Measurements from ENCODE around the gene INPP5J.
"Not testable (repeated sequence)": the region's sequence is repeated elsewhere in the genome, so short reads cannot be mapped to it uniquely, and the experiment has no call there.

INPP5J gene

GRCh38 chr22:31103111-31103510 is 19.7 kb upstream of the INPP5J start:
- peaks cover 0 to 2% of the 10 kb centered on the region in 2 donors for H3K36me3 Mint-ChIP-seq
- no peaks in the 10 kb centered on the region for H3K9me3 Mint-ChIP-seq
- no peak overlapping the region for H3K27ac Mint-ChIP-seq
- H3K27me3 Mint-ChIP-seq, result no peaks in the 10 kb centered on the region
- H3K4me3 Mint-ChIP-seq, result no peak overlapping the region
- ATAC-seq (replicated peaks) (no peak), DNase-seq (no peak)
- peaks cover 9 to 14% of the 10 kb centered on the region in 2 donors for H3K4me1 Mint-ChIP-seq

GRCh38 chr22:31103899-31104694 is 18.7 kb upstream of the INPP5J start:
- Mint-ChIP-seq H3K4me1 (peaks cover 9 to 16% of the 10 kb centered on the region in 2 donors), H3K36me3 (peaks cover 0 to 2% of the 10 kb centered on the region in 2 donors), H3K4me3 (no peak overlapping the region)

GRCh38 chr22:31104869-31105268 is 17.9 kb upstream of the INPP5J start:
- Mint-ChIP-seq H3K4me1 (peaks cover 9 to 16% of the 10 kb centered on the region in 2 donors), H3K27me3 (no peaks in the 10 kb centered on the region), H3K36me3 (peaks cover 0 to 2% of the 10 kb centered on the region in 2 donors), H3K9me3 (no peaks in the 10 kb centered on the region), H3K4me3 (no peak overlapping the region), H3K27ac (no peak overlapping the region)
- ATAC-seq (replicated peaks) (no peak), DNase-seq (no peak)

More at GRCh38 chr22:31103899-31104694, 18.7 kb upstream of the INPP5J start:
- Mint-ChIP-seq H3K9me3 (no peaks in the 10 kb centered on the region), H3K27ac (no peak overlapping the region), H3K27me3 (no peaks in the 10 kb centered on the region)
- ATAC-seq (replicated peaks), result no peak
- no peak for DNase-seq

- H3K4me3 Mint-ChIP-seq, result no peak overlapping the region
- H3K27ac Mint-ChIP-seq, result no peak overlapping the region
- no peak for DNase-seq
- no peaks in the 10 kb centered on the region for H3K36me3 Mint-ChIP-seq
- H3K4me1 Mint-ChIP-seq, result peaks cover 9 to 16% of the 10 kb centered on the region in 2 donors
- no peak for ATAC-seq (replicated peaks)
- no peaks in the 10 kb centered on the region for H3K27me3 Mint-ChIP-seq
- no peaks in the 10 kb centered on the region for H3K9me3 Mint-ChIP-seq
Observed at GRCh38 chr22:31105282-31105929, 17.4 kb upstream of the INPP5J start.

GRCh38 chr22:31106001-31106571 is 16.7 kb upstream of the INPP5J start:
- Mint-ChIP-seq H3K9me3 (no peaks in the 10 kb centered on the region), H3K4me3 (peak overlapping the region in 1 of 2 donors; percentile 30), H3K36me3 (no peaks in the 10 kb centered on the region), H3K4me1 (peaks cover 9 to 16% of the 10 kb centered on the region in 2 donors), H3K27ac (no peak overlapping the region), H3K27me3 (no peaks in the 10 kb centered on the region)
- DNase-seq (no peak), ATAC-seq (replicated peaks) (no peak)

GRCh38 chr22:31106731-31107177 is 16.0 kb upstream of the INPP5J start:
- peak overlapping the region; percentile 84 for H3K27ac Mint-ChIP-seq
- H3K4me3 Mint-ChIP-seq, result peak overlapping the region; percentile 84 to 91
- H3K9me3 Mint-ChIP-seq, result no peaks in the 10 kb centered on the region
- ATAC-seq (replicated peaks) (no peak), DNase-seq (no peak)
- H3K27me3 Mint-ChIP-seq, result no peaks in the 10 kb centered on the region
- no peaks in the 10 kb centered on the region for H3K36me3 Mint-ChIP-seq
- peaks cover 8 to 16% of the 10 kb centered on the region in 2 donors for H3K4me1 Mint-ChIP-seq

GRCh38 chr22:31107178-31107893 is 15.4 kb upstream of the INPP5J start, which contains the start of gene SELENOM:
SELENOM (minus strand) TSS chr22:31107568; CDS start chr22:31107505, 63 bp downstream.
- ATAC-seq (replicated peaks) (peak; percentile 94 to 96), DNase-seq (peak; percentile 81)
- Mint-ChIP-seq H3K4me3 (peak within 1 kb of the TSS; percentile 84 to 91), H3K9me3 (no peaks in the 10 kb centered on the region), H3K27ac (peak within 1 kb of the TSS; percentile 84), H3K27me3 (no peaks in the 10 kb centered on the region), H3K4me1 (peaks cover 7 to 16% of the 10 kb centered on the region in 2 donors), H3K36me3 (peaks cover 0 to under 1% of the 10 kb centered on the region in 2 donors)

GRCh38 chr22:31107894-31108218 is 14.9 kb upstream of the INPP5J start:
- peak; percentile 35 to 45 for ATAC-seq (replicated peaks)
- no peak for DNase-seq
- H3K27me3 Mint-ChIP-seq, result no peaks in the 10 kb centered on the region
- H3K9me3 Mint-ChIP-seq, result no peaks in the 10 kb centered on the region
- H3K27ac Mint-ChIP-seq, result peak overlapping the region; percentile 56
- peaks cover 7 to 16% of the 10 kb centered on the region in 2 donors for H3K4me1 Mint-ChIP-seq
- H3K36me3 Mint-ChIP-seq, result peaks cover 0 to 2% of the 10 kb centered on the region in 2 donors
- H3K4me3 Mint-ChIP-seq, result peak overlapping the region; percentile 84 to 91

- not testable (repeated sequence) for H3K4me3 Mint-ChIP-seq; H3K27me3 Mint-ChIP-seq; H3K9me3 Mint-ChIP-seq; DNase-seq; H3K4me1 Mint-ChIP-seq; H3K36me3 Mint-ChIP-seq; H3K27ac Mint-ChIP-seq; ATAC-seq (replicated peaks)
Observed at GRCh38 chr22:31112547-31113091, 10.1 kb upstream of the INPP5J start.

GRCh38 chr22:31118046-31118820 is 4.5 kb upstream of the INPP5J start:
- H3K9me3 Mint-ChIP-seq, result no peaks in the 10 kb centered on the region
- H3K4me3 Mint-ChIP-seq, result no peak overlapping the region
- H3K27me3 Mint-ChIP-seq, result peaks cover 0 to 8% of the 10 kb centered on the region in 2 donors
- no peaks in the 10 kb centered on the region for H3K36me3 Mint-ChIP-seq
- no peak overlapping the region for H3K27ac Mint-ChIP-seq
- no peak for ATAC-seq (replicated peaks)
- no peaks in the 10 kb centered on the region for H3K4me1 Mint-ChIP-seq
- no peak for DNase-seq

- Mint-ChIP-seq H3K36me3 (no peaks in the 10 kb centered on the region), H3K9me3 (no peaks in the 10 kb centered on the region), H3K4me3 (no peak overlapping the region), H3K27ac (no peak overlapping the region), H3K4me1 (no peaks in the 10 kb centered on the region), H3K27me3 (peaks cover 0 to 13% of the 10 kb centered on the region in 2 donors)
- DNase-seq (no peak), ATAC-seq (replicated peaks) (no peak)
Observed at GRCh38 chr22:31119026-31119717, 3.6 kb upstream of the INPP5J start.

- Mint-ChIP-seq H3K27me3 (peaks cover under 1 to 17% of the 10 kb centered on the region in 2 donors), H3K4me1 (no peaks in the 10 kb centered on the region), H3K9me3 (no peaks in the 10 kb centered on the region), H3K36me3 (no peaks in the 10 kb centered on the region), H3K4me3 (no peak overlapping the region), H3K27ac (peak overlapping the region; percentile 44)
- no peak for DNase-seq
- no peak for ATAC-seq (replicated peaks)
Observed at GRCh38 chr22:31120230-31120629, 2.5 kb upstream of the INPP5J start.

- H3K27ac Mint-ChIP-seq, result no peak overlapping the region
- DNase-seq, result no peak
- no peak for ATAC-seq (replicated peaks)
- H3K4me3 Mint-ChIP-seq, result no peak overlapping the region
- no peaks in the 10 kb centered on the region for H3K9me3 Mint-ChIP-seq
- H3K36me3 Mint-ChIP-seq, result no peaks in the 10 kb centered on the region
- no peaks in the 10 kb centered on the region for H3K4me1 Mint-ChIP-seq
- peaks cover 5 to 21% of the 10 kb centered on the region in 2 donors for H3K27me3 Mint-ChIP-seq
Observed at GRCh38 chr22:31120642-31121041, 2.1 kb upstream of the INPP5J start.

Measured in stimulated activated naive B cell treated with anti-CD40 and anti-IgM and Interleukin-4, amounts not matched to agents 10 μg/mL and 1 μg/mL and 100 μg/mL, for 72 hours (primary cell).